NOMO-1 treated with dmso at 0.1 percent for 144 hours (cell line): ENCODE results near the gene ANKRD33B.
"Not testable (repeated sequence)": the region's sequence is repeated elsewhere in the genome, so short reads cannot be mapped to it uniquely, and the experiment has no call there.

Source experiments
- DNase-seq: peaks from one replicate; lab custom pipeline; 2025; ENCODE audit not compliant: unreplicated experiment; lab: John Stamatoyannopoulos, UW

Gene ANKRD33B

GRCh38 chr5:10591966-10592365 lies 28.1 kb downstream of the ANKRD33B start:
- DNase-seq = no peak

GRCh38 chr5:10592601-10593000 lies 28.7 kb downstream of the ANKRD33B start:
- DNase-seq = no peak

- no peak for DNase-seq
Measured at GRCh38 chr5:10593531-10594181, 29.8 kb downstream of the ANKRD33B start.

- DNase-seq = no peak
Measured at GRCh38 chr5:10594591-10595210, 30.8 kb downstream of the ANKRD33B start.

GRCh38 chr5:10595293-10595671 lies 31.4 kb downstream of the ANKRD33B start:
- no peak for DNase-seq

- DNase-seq = no peak
Measured at GRCh38 chr5:10595672-10596309, 31.9 kb downstream of the ANKRD33B start.

GRCh38 chr5:10596310-10596703 lies 32.4 kb downstream of the ANKRD33B start:
- no peak for DNase-seq

- no peak for DNase-seq
Measured at GRCh38 chr5:10596886-10597451, 33.1 kb downstream of the ANKRD33B start.

- DNase-seq = no peak
Measured at GRCh38 chr5:10599113-10599512, 35.2 kb downstream of the ANKRD33B start.

- DNase-seq = no peak
Measured at GRCh38 chr5:10599862-10600284, 36.0 kb downstream of the ANKRD33B start.

- DNase-seq = no peak
Measured at GRCh38 chr5:10600626-10601245, 36.9 kb downstream of the ANKRD33B start.

- DNase-seq = no peak
Measured at GRCh38 chr5:10601246-10602030, 37.6 kb downstream of the ANKRD33B start.

- no peak for DNase-seq
Measured at GRCh38 chr5:10602031-10602806, 38.3 kb downstream of the ANKRD33B start.

- DNase-seq = no peak
Measured at GRCh38 chr5:10604975-10605374, 41.1 kb downstream of the ANKRD33B start.

- not testable (repeated sequence) for DNase-seq
Measured at GRCh38 chr5:10606632-10607022, 42.8 kb downstream of the ANKRD33B start.

- peak; percentile 99 for DNase-seq
Measured at GRCh38 chr5:10607023-10607665, 43.3 kb downstream of the ANKRD33B start.

GRCh38 chr5:10607666-10608073 lies 43.8 kb downstream of the ANKRD33B start:
- peak; percentile 96 for DNase-seq

GRCh38 chr5:10608081-10608480 lies 44.2 kb downstream of the ANKRD33B start:
- not testable (repeated sequence) for DNase-seq

- no peak for DNase-seq
Measured at GRCh38 chr5:10610058-10610457, 46.2 kb downstream of the ANKRD33B start.

- no peak for DNase-seq
Measured at GRCh38 chr5:10611290-10611689, 47.4 kb downstream of the ANKRD33B start.
